NK-92 (cell line): Measurements from ENCODE around the gene HSPG2.

Source experiments
- DNase-seq: peaks from one replicate; lab custom pipeline; 2025; ENCODE audit not compliant: unreplicated experiment; lab: John Stamatoyannopoulos, UW

Gene HSPG2

GRCh38 chr1:21901473-21901847 lies 35.6 kb downstream of the HSPG2 start:
- no peak for DNase-seq

GRCh38 chr1:21900766-21901472 lies 36.2 kb downstream of the HSPG2 start:
- DNase-seq: no peak

GRCh38 chr1:21899987-21900386 lies 37.1 kb downstream of the HSPG2 start:
- DNase-seq: no peak

GRCh38 chr1:21899267-21899810 lies 37.8 kb downstream of the HSPG2 start:
- DNase-seq: no peak

- no peak for DNase-seq
Measured at GRCh38 chr1:21898326-21899200, 38.5 kb downstream of the HSPG2 start.

GRCh38 chr1:21897844-21898243 lies 39.3 kb downstream of the HSPG2 start:
- no peak for DNase-seq

- DNase-seq: no peak
Measured at GRCh38 chr1:21896652-21897532, 40.2 kb downstream of the HSPG2 start.

- no peak for DNase-seq
Measured at GRCh38 chr1:21896026-21896425, 41.1 kb downstream of the HSPG2 start.

- no peak for DNase-seq
Measured at GRCh38 chr1:21894034-21894881, 42.9 kb downstream of the HSPG2 start.

- no peak for DNase-seq
Measured at GRCh38 chr1:21893046-21893805, 43.9 kb downstream of the HSPG2 start.

GRCh38 chr1:21891621-21892479 lies 45.3 kb downstream of the HSPG2 start:
- DNase-seq: no peak

GRCh38 chr1:21891081-21891480 lies 46.0 kb downstream of the HSPG2 start:
- no peak for DNase-seq

GRCh38 chr1:21888500-21888899 lies 48.6 kb downstream of the HSPG2 start:
- no peak for DNase-seq

GRCh38 chr1:21887796-21888195 lies 49.3 kb downstream of the HSPG2 start:
- no peak for DNase-seq

- DNase-seq: no peak
Measured at GRCh38 chr1:21887216-21887736, 49.8 kb downstream of the HSPG2 start.

- DNase-seq: no peak
Measured at GRCh38 chr1:21886486-21887215, 50.5 kb downstream of the HSPG2 start.

- DNase-seq: no peak
Measured at GRCh38 chr1:21885236-21886037, 51.7 kb downstream of the HSPG2 start.
